ENCODE data around the gene PIGC.

Gene PIGC

GRCh38 chr1:172427191-172427590, 16.7 kb downstream of the PIGC start:
- DNase-seq: no peak

DNA sequence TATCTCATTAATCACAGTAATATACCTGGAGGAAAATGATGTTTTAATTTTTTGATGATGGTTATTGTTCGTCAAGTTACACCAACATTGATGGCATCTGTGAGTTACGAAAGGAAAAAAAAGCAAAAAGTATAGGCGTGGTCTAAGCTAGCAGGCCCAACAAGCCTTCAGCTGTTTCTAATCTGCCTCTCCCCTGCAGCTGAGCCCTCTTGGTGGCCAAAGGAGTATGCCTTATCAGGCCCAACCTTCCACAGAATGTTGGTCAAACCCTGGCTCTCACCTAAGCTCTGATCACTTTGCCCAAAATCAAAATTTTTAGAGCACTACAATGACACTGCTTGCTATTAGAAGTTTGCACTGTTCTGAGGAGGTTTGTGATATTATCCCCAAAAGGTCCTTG, 18.5 kb downstream of the PIGC start:
- DNase-seq: no peak

- DNase-seq: no peak
Observed at GRCh38 chr1:172423336-172423735, 20.5 kb downstream of the PIGC start.

DNA sequence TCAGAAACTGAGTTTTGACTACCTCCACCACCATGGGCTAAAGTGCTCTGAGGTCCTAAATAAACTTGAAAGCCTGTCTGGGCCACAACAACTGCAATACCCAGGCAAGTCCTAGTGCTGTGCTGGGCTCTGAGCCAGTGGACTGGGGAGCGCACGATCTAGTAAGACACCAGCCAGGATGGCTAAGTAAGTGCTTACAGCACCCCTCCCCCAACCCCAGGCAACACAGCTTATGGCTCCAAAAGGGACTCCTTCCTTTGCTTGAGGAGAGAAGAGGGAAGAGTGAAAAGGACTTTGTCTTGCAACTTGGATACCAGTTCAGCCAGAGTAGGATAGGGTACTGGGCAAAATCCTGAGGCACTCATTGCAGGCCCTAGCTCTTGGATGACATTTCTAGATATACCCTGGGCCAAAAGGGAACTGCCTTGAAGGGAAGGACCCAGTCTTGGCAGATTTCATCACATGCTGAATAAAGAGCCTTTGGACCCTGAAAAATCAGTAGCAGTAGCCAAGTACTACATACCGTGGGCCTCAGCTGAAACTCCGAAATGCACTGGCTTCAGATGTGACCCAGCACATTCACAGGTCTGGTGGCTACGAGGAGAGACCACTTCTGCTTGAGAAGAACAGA, 21.8 kb downstream of the PIGC start:
- DNase-seq: no peak

DNA sequence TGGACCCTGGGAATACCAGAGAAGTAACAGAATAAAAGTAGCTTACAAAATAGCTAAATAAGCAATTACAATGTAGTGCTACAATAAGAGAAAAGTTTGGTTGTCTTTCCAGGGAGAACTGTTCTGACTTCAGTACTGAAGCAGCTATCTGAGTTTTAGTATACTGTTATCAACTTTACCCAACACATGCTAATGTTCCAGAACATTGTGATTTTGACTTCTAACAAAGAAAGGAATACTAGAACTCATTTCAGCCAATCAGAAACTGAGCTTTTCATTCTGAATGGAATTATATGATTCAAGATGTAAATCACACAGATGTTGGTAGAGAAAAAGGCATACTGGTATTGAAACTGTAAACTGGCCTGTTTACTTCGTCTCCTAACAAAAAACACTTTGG, 23.5 kb downstream of the PIGC start, which contains the start of gene C1orf105:
TSS of gene C1orf105 (plus strand) at position 301 of the 400 bp plus-strand sequence. CDS start 201 bp downstream, outside the sequence.
- no peak for DNase-seq

DNA sequence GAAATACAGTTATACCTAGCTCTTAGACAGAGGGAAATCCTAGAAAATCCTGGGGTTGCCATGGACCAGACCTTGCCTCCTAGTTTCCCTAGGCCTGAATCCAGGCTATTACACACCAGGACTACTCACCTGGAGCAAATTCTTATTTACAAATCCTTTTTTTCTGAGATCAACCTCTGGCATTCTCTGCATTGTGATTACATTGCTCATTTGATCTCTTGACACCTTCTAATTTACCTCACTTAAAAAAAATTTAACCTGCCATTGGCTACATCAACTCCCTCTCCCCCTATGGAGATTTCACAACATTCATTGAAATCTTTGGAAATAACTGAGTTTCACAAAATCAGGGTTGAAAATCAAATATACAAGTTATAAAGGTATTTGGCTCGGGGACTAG, 26.3 kb downstream of the PIGC start:
- DNase-seq: no peak

- DNase-seq: no peak
Observed at GRCh38 chr1:172416496-172417035, 27.3 kb downstream of the PIGC start.

GRCh38 chr1:172414331-172414730, 29.5 kb downstream of the PIGC start:
- no peak for DNase-seq

GRCh38 chr1:172411791-172412338, 32.0 kb downstream of the PIGC start:
- no peak for DNase-seq

GRCh38 chr1:172410027-172410426, 33.8 kb downstream of the PIGC start:
- no peak for DNase-seq

DNA sequence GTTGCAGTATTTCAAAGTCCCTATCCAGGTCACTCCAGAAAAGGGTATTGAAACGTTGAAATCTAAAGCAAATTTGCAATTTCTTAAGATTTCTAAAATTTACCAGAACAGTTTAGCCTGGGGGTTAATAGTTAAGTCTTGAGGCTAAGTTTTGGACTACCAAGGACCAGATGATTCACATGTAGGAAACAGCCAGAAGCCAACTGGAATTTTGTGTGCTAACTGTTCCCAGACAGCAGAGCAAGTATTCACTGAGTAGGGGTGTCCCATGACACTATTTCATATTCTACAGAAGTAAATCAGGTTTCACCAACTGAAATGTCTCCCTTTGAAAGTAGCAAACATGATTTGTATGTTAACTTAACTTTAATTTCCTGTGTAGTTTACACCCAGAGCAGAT, 34.9 kb downstream of the PIGC start:
- no peak for DNase-seq

- no peak for DNase-seq
Observed at GRCh38 chr1:172406968-172407367, 36.9 kb downstream of the PIGC start.

GRCh38 chr1:172405912-172406311, 38.0 kb downstream of the PIGC start:
- no peak for DNase-seq

- no peak for DNase-seq
Observed at GRCh38 chr1:172404121-172404520, 39.7 kb downstream of the PIGC start.

DNA sequence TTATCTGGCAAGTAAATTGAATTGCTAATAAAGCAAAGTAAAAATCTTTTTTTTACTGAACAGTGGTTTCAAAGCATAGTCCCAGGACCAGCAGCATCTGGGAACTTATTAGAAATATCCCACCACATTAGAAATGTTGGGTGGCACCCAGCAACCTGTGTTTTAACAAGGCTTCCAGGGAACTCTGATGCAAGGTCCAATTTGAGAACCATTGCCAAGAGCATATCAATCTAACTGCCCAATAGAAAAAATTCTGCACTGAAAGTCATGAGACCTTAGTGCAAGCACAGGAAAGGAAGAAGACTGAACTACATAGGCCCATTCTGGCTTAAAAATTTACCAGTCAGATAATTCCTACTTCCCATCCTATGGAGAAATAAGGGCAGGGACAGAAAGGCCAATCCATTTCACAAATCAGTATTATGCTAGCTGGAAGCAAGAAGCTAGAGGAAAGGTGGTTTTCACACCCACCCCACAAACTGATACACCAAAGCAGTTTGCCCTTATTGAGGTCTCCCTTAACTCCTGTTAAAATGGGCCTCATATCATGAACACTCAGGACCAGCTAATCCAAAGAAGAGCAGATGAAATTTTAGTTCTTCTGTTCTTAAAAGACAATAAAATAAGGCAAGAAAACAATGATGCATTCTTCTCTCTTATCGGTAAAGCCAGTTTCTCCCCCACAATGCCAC, 40.8 kb downstream of the PIGC start:
- no peak for DNase-seq

- DNase-seq: no peak
Observed at GRCh38 chr1:172401892-172402291, 42.0 kb downstream of the PIGC start.

GRCh38 chr1:172401477-172401876, 42.4 kb downstream of the PIGC start:
- DNase-seq: no peak

- DNase-seq: no peak
Observed at GRCh38 chr1:172400722-172401105, 43.2 kb downstream of the PIGC start.

GRCh38 chr1:172399756-172400721, 43.8 kb downstream of the PIGC start:
- DNase-seq: no peak

GRCh38 chr1:172398970-172399755, 44.7 kb downstream of the PIGC start:
- DNase-seq: no peak

DNA sequence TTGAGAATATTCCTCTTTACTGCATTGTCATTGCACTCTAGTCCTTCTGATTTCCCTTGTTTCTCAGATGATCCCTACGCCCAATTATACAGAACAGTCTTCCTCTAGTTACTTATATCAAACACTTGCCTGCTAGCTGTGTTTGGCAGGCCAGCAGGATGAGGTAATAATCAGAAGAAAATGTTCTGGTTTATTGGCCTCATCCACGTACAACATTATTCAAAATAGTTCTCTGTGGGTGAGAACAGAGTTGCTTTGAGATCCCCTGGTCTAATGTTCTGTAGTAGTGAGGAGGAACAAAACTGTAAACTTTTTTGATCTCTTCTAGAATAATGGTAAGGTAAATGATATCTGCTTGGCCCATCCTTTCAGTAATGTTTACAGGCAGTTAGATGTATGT, 45.7 kb downstream of the PIGC start:
- DNase-seq: no peak

- DNase-seq: no peak
Observed at GRCh38 chr1:172397633-172398032, 46.2 kb downstream of the PIGC start.
